Thyroid gland (tissue), 4 donors: Measurements from ENCODE around the gene STX10. TPM values are rescaled to one million over a fixed set of nuclear protein-coding genes. Genes with fewer than 3 reads are reported as not detected.

Experiments used
- DNase-seq, 2 donors: peaks; one replicate each; pipeline ENCODE4 v3.0.0-alpha.2; 2019
- H3K27ac ChIP-seq, 3 donors: fragments of 200-600 bp; sonication (generic); 1 replicate in 2 of 3; 2 replicates in 1 of 3; pipeline ENCODE4 v1.5.1; 2016 to 2019; ENCODE audit warnings: mild to moderate bottlenecking in 1 of 3, moderate library complexity in 1 of 3
- H3K27me3 ChIP-seq: fragments of 200-600 bp; sonication (generic); one replicate; pipeline ENCODE4 v1.5.1; 2019
- H3K36me3 ChIP-seq, 2 donors: fragments of 200-600 bp; sonication (generic); one replicate each; pipeline ENCODE4 v1.5.1; 2016 to 2019
- H3K4me1 ChIP-seq, 2 donors: fragments of 200-600 bp; sonication (generic); one replicate each; pipeline ENCODE4 v1.5.1; 2017 to 2019
- H3K4me3 ChIP-seq, 3 donors: fragments of 200-600 bp; sonication (generic); replicated peaks in 1 of 3; 1 replicate in 2 of 3; 2 replicates in 1 of 3; pipeline ENCODE4 v1.5.1; 2016; ENCODE audit warnings: mild to moderate bottlenecking in 1 of 3
- H3K9me3 ChIP-seq: fragments of 200-600 bp; sonication (generic); one replicate; pipeline ENCODE4 v1.5.1; 2017
- CTCF ChIP-seq, 6 experiments: fragments of 200-600 bp in 3 of 6; fragments of 450-650 bp in 3 of 6; sonication (generic) in 3 of 6; IDR thresholded peaks; one replicate each; pipeline ENCODE4 v1.5.1; 2016 to 2019; ENCODE audit warnings: antibody characterized with exemption in 6 of 6, mild to moderate bottlenecking in 2 of 6, inconsistent platforms in 1 of 6, moderate library complexity in 1 of 6
- POLR2A ChIP-seq, 2 donors: fragments of 450-650 bp; IDR thresholded peaks; one replicate each; pipeline ENCODE4 v1.6.1; 2017; ENCODE audit warnings: antibody characterized with exemption in 2 of 2, mild to moderate bottlenecking in 2 of 2, moderate library complexity in 1 of 2
- WGBS, 2 donors: methylation state at CpG; one replicate each; pipeline ENCODE4 v1.1.5; 2017; 5-methylcytosine and 5-hydroxymethylcytosine counted together
- intact Hi-C: fragments of 100-400 bp; cut with DNase I; formaldehyde crosslinking; loops from one replicate; pipeline ENCODE4 v1.15.1; 2023
- total RNA-seq, 4 donors: library from RNA; depleted of rRNA; stranded (reverse); fragments of >200 nt; gene quantifications; one replicate each; pipeline ENCODE4 v1.2.3, GENCODE V29; 2016

Gene STX10
- total RNA-seq, 4 donors from 2014 or later = 39.2 to 91.9 (median 56.5) TPM

- WGBS, 2 donors = 72 to 76% methylated on average over 8 of the region's 9 CpGs
- Histone ChIP-seq H3K4me1 (peaks cover 33% of the 10 kb centered on the region in 2 donors), H3K4me3 (no peak overlapping the region), H3K27ac (no peak overlapping the region), H3K9me3 (no peaks in the 10 kb centered on the region), H3K36me3 (no peaks in the 10 kb centered on the region), H3K27me3 (no peaks in the 10 kb centered on the region)
- intact Hi-C loops = no loop called here
- TF ChIP-seq CTCF (IDR thresholded peaks at IDR 0.05) (no peak), POLR2A (IDR thresholded peaks at IDR 0.05) (no peak)
- no peak for DNase-seq
These were observed 30.1 kb downstream of the STX10 start for GRCh38 chr19:13120031-13120430.

- Histone ChIP-seq H3K4me3 (no peak overlapping the region), H3K27me3 (no peaks in the 10 kb centered on the region), H3K9me3 (no peaks in the 10 kb centered on the region), H3K4me1 (peaks cover 33% of the 10 kb centered on the region in 2 donors), H3K36me3 (no peaks in the 10 kb centered on the region), H3K27ac (peak overlapping the region in 1 of 3 donors; percentile 28)
- 68 to 78% methylated on average over 6 to 7 of the region's 8 CpGs for WGBS, 2 donors
- DNase-seq = no peak
- no peak for TF ChIP-seq POLR2A (IDR thresholded peaks at IDR 0.05)
- intact Hi-C loops = no loop called here
These were observed 30.5 kb downstream of the STX10 start for GRCh38 chr19:13119627-13120026.

- WGBS, 2 donors = 2% methylated on average over 14 to 21 of the region's 57 CpGs
- Histone ChIP-seq H3K27me3 (no peaks in the 10 kb centered on the region), H3K36me3 (peaks cover 0 to under 1% of the 10 kb centered on the region in 2 donors), H3K4me1 (peaks cover 33% of the 10 kb centered on the region in 2 donors), H3K27ac (peak overlapping the region in 2 of 3 donors; percentile 68 to 74), H3K9me3 (no peaks in the 10 kb centered on the region), H3K4me3 (peak overlapping the region; percentile 70 to 97 (median 89))
- intact Hi-C loops = no loop called here
- TF ChIP-seq CTCF (IDR thresholded peaks at IDR 0.05) (no peak), POLR2A (IDR thresholded peaks at IDR 0.05) (no peak)
- peak; percentile 79 to 89 for DNase-seq
These were observed 31.6 kb downstream of the STX10 start for GRCh38 chr19:13118424-13119193.

GRCh38 chr19:13117772-13118423 lies 32.3 kb downstream of the STX10 start, which contains the start of gene NACC1:
Gene NACC1, plus strand, starts transcription at chr19:13118264. Its CDS starts 16,944 bp downstream, at chr19:13135208.
- intact Hi-C loops = no loop called here
- DNase-seq = peak; percentile 87 to 90
- peaks cover 33% of the 10 kb centered on the region in 2 donors for H3K4me1 ChIP-seq

More at GRCh38 chr19:13117772-13118423, 32.3 kb downstream of the STX10 start, which contains the start of gene NACC1:
- Histone ChIP-seq H3K27ac (peak within 1 kb of the TSS; percentile 38 to 74 (median 68)), H3K9me3 (no peaks in the 10 kb centered on the region), H3K4me3 (peak within 1 kb of the TSS; percentile 70 to 97 (median 89)), H3K36me3 (peaks cover 6 to 7% of the 10 kb centered on the region in 2 donors), H3K27me3 (no peaks in the 10 kb centered on the region)
- 4 to 9% methylated on average over 20 to 26 of the region's 65 CpGs for WGBS, 2 donors
- TF ChIP-seq POLR2A (IDR thresholded peaks at IDR 0.05) (peak in 1 of 2 donors; percentile 62), CTCF (IDR thresholded peaks at IDR 0.05) (no peak)
